ENCODE measurements around the gene NOM1.

NOM1 gene

DNA sequence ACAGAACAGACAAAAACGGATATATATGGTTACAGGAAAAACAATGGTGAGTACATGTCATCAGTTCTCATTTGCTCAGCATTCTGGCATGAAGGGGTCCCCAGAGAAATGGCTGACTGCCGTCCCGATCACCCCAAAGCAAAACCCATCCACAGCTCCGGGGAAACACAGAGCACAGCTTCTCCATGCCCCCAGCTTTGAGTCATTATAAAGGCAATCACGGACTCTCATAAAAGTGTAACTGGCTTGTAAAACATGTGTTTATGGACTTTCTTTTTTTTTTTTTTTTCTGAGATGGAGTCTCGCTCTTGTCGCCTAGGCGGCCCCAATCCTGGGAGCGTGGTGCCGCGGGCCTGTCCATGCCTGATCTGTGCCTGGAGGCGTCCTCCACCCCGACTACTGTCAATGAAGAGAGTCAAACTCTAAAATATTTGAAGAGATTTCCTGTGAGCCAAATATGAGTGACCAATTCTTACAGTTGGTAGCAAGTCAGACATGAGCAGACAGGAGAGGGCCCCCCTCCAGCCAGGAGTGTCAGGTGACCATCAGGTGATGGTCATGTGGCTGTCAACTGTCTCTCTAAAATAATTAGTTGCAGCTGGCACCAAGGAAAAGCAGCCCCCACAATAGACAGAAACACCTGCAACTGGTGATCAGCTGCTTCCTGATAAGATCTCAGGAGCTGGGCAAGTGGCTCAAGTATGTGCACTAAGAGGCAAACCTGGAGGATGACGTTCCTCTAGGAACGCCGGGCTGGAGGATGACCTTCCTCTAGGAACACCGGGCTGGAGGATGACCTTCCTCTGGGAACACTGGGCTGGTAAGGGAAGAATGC lies 21.7 kb upstream of the NOM1 start:
- no peak for DNase-seq (ENCODE audit: low read depth in 1 of 2, low spot score in 1 of 2)
- Histone ChIP-seq H3K27me3 (ENCODE audit: insufficient read depth, poor library complexity, severe bottlenecking) (peaks cover 3% of the 10 kb centered on the region), H3K27ac (replicated peaks) (no peak overlapping the region), H3K4me3 (replicated peaks; ENCODE audit: insufficient read depth, low read length) (no peak overlapping the region)
- TF ChIP-seq, protein P1, sequence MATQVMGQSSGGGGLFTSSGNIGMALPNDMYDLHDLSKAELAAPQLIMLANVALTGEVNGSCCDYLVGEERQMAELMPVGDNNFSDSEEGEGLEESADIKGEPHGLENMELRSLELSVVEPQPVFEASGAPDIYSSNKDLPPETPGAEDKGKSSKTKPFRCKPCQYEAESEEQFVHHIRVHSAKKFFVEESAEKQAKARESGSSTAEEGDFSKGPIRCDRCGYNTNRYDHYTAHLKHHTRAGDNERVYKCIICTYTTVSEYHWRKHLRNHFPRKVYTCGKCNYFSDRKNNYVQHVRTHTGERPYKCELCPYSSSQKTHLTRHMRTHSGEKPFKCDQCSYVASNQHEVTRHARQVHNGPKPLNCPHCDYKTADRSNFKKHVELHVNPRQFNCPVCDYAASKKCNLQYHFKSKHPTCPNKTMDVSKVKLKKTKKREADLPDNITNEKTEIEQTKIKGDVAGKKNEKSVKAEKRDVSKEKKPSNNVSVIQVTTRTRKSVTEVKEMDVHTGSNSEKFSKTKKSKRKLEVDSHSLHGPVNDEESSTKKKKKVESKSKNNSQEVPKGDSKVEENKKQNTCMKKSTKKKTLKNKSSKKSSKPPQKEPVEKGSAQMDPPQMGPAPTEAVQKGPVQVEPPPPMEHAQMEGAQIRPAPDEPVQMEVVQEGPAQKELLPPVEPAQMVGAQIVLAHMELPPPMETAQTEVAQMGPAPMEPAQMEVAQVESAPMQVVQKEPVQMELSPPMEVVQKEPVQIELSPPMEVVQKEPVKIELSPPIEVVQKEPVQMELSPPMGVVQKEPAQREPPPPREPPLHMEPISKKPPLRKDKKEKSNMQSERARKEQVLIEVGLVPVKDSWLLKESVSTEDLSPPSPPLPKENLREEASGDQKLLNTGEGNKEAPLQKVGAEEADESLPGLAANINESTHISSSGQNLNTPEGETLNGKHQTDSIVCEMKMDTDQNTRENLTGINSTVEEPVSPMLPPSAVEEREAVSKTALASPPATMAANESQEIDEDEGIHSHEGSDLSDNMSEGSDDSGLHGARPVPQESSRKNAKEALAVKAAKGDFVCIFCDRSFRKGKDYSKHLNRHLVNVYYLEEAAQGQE (IDR thresholded peaks at IDR 0.05; ENCODE audit: insufficient replicate concordance, low read depth): no peak
- TF ChIP-seq, protein P2, sequence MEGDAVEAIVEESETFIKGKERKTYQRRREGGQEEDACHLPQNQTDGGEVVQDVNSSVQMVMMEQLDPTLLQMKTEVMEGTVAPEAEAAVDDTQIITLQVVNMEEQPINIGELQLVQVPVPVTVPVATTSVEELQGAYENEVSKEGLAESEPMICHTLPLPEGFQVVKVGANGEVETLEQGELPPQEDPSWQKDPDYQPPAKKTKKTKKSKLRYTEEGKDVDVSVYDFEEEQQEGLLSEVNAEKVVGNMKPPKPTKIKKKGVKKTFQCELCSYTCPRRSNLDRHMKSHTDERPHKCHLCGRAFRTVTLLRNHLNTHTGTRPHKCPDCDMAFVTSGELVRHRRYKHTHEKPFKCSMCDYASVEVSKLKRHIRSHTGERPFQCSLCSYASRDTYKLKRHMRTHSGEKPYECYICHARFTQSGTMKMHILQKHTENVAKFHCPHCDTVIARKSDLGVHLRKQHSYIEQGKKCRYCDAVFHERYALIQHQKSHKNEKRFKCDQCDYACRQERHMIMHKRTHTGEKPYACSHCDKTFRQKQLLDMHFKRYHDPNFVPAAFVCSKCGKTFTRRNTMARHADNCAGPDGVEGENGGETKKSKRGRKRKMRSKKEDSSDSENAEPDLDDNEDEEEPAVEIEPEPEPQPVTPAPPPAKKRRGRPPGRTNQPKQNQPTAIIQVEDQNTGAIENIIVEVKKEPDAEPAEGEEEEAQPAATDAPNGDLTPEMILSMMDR (IDR thresholded peaks at IDR 0.05; ENCODE audit: insufficient read depth, low read length): no peak
- TF ChIP-seq POLR2AphosphoS5 (IDR thresholded peaks at IDR 0.05; ENCODE audit: low read depth) (no peak), GABPA (IDR thresholded peaks at IDR 0.05; ENCODE audit: low read depth) (no peak), SPI1 (IDR thresholded peaks at IDR 0.05; ENCODE audit: borderline replicate concordance, low read depth) (no peak)

DNA sequence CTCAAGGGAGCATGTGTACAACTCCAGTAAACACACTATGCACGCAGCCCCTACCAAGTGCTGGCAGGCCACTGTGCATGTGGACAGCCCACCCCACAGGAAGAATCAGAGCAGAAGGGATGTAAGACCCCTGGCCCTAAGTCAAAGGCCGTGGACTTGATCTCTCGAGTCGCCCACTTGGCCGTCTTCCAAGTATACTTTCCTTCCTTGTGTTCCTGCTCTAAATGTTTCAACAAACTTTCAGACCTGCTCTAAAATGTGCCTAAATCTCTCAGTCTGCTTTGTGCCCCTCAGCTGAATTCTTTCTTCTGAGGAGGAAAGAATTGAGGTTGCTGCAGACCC lies 21.1 kb upstream of the NOM1 start:
- no peak overlapping the region for H3K4me3 ChIP-seq (replicated peaks; ENCODE audit: insufficient read depth, low read length)
- peaks cover 3% of the 10 kb centered on the region for H3K27me3 ChIP-seq (ENCODE audit: insufficient read depth, poor library complexity, severe bottlenecking)
- H3K27ac ChIP-seq (replicated peaks): no peak overlapping the region
- no peak for DNase-seq (ENCODE audit: low read depth in 1 of 2, low spot score in 1 of 2)
- TF ChIP-seq POLR2AphosphoS5 (IDR thresholded peaks at IDR 0.05; ENCODE audit: low read depth) (no peak), GABPA (IDR thresholded peaks at IDR 0.05; ENCODE audit: low read depth) (no peak), SPI1 (IDR thresholded peaks at IDR 0.05; ENCODE audit: borderline replicate concordance, low read depth) (no peak)
- TF ChIP-seq, protein P2 (IDR thresholded peaks at IDR 0.05; ENCODE audit: insufficient read depth, low read length): no peak
- TF ChIP-seq, protein P1 (IDR thresholded peaks at IDR 0.05; ENCODE audit: insufficient replicate concordance, low read depth): no peak

DNA sequence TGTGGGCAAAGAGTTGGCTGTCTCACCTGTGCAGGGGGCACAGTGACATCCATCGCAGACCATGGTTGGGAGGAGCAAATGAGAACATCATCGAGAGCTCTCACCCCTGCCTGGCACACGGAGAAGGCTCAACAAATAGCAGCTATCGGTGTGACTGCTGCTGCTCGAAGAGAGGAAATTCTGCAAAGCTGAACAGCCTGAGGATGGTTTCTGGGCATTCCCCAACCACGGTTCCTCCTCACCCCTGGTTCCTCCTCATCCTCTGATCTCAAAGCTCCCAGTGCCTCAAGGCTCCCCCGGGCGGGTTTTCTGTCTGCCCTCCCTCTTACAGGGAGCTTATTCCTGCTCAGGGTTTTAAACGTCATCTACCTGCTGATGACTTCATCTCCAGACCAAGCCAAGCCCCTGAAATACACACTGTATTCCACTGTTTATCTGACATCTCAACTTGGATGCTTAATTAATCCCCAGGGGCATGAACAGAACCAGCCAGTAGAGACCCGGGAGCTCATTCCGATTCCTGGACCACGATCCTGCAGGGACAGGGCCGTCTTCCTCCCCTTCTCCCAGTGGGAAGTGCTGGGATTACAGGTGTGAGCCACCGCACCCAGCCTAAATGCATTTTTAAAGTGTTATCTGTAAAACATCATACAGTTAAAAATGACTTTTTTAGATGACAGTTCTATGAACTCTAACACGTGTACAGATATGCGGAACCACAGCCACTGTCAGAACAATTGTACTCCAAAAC lies 19.5 kb upstream of the NOM1 start:
- no peak overlapping the region for H3K4me3 ChIP-seq (replicated peaks; ENCODE audit: insufficient read depth, low read length)
- H3K27me3 ChIP-seq (ENCODE audit: insufficient read depth, poor library complexity, severe bottlenecking): peaks cover 3% of the 10 kb centered on the region
- TF ChIP-seq, protein P1 (IDR thresholded peaks at IDR 0.05; ENCODE audit: insufficient replicate concordance, low read depth): no peak
- TF ChIP-seq, protein P2 (IDR thresholded peaks at IDR 0.05; ENCODE audit: insufficient read depth, low read length): no peak
- TF ChIP-seq GABPA (IDR thresholded peaks at IDR 0.05; ENCODE audit: low read depth): no peak
- no peak for TF ChIP-seq SPI1 (IDR thresholded peaks at IDR 0.05; ENCODE audit: borderline replicate concordance, low read depth)
- TF ChIP-seq POLR2AphosphoS5 (IDR thresholded peaks at IDR 0.05; ENCODE audit: low read depth): no peak
- DNase-seq (ENCODE audit: low read depth in 1 of 2, low spot score in 1 of 2): no peak
- no peak overlapping the region for H3K27ac ChIP-seq (replicated peaks)
